HepG2 (cell line): Measurements from ENCODE around the gene CFAP97. TPM values are rescaled to one million over a fixed set of nuclear protein-coding genes. Genes with fewer than 3 reads are reported as not detected.
A peak's percentile ranks its signal among the peaks of the same experiment; 100 is the strongest.

ENCODE experiments used
- ATF1 ChIP-seq: IDR thresholded peaks from 2 replicates; pipeline ENCODE4 v1.6.1; 2016; ENCODE audit warnings: mild to moderate bottlenecking, control low read depth
- DNMT1 ChIP-seq: sonication (generic); formaldehyde crosslinking; IDR thresholded peaks from 2 replicates; pipeline ENCODE4 v1.5.1; 2020; ENCODE audit warnings: mild to moderate bottlenecking, missing genetic modification reagents
- FOXK2 ChIP-seq: fragments of 450-650 bp; IDR thresholded peaks from 2 replicates; pipeline ENCODE4 v1.6.1; 2016
- GABPA ChIP-seq, 2 experiments: IDR thresholded peaks; 2 replicates each; pipeline ENCODE4 v1.6.1; 2011 to 2016; ENCODE audit warnings: low read depth in 2 of 2, low read length in 1 of 2, missing biosample characterization in 1 of 2, missing genetic modification characterization in 1 of 2
- IRX3 ChIP-seq: sonication (generic); formaldehyde crosslinking; IDR thresholded peaks from 2 replicates; pipeline ENCODE4 v1.8.1; 2023; ENCODE audit warnings: mild to moderate bottlenecking, low read depth, missing genetic modification reagents, borderline replicate concordance
- KLF16 ChIP-seq, 2 experiments: sonication (generic) in 1 of 2; formaldehyde crosslinking in 1 of 2; IDR thresholded peaks; 2 replicates each; pipeline versions ENCODE4 v1.6.1 to v1.8.0; 2016 to 2023; ENCODE audit warnings: missing genetic modification reagents in 2 of 2, missing compliant biosample characterization in 1 of 2
- KLF9 ChIP-seq: IDR thresholded peaks from 2 replicates; pipeline ENCODE4 v1.6.1; 2016; ENCODE audit warnings: low read depth
- NBN ChIP-seq: fragments of 450-650 bp; conservative IDR thresholded peaks from 2 replicates; pipeline ENCODE4 v1.6.1; 2017
- NFE2 ChIP-seq: sonication (generic); formaldehyde crosslinking; IDR thresholded peaks from 2 replicates; pipeline ENCODE4 v1.4.0; 2020; ENCODE audit warnings: missing genetic modification reagents
- RBM39 ChIP-seq: fragments of 200-400 bp; formaldehyde crosslinking; IDR thresholded peaks from one replicate; pipeline ENCODE4 v1.6.1; 2018; ENCODE audit warnings: antibody characterized with exemption, mild to moderate bottlenecking, low read depth, low read length; ENCODE audit not compliant: poor library complexity, severe bottlenecking
- SP5 ChIP-seq: IDR thresholded peaks from 2 replicates; pipeline ENCODE4 v1.6.1; 2016; ENCODE audit warnings: low read depth, borderline replicate concordance
- ZNF382 ChIP-seq: sonication (generic); formaldehyde crosslinking; IDR thresholded peaks from 2 replicates; pipeline ENCODE4 v1.5.0; 2020; ENCODE audit warnings: missing genetic modification reagents, mild to moderate bottlenecking, borderline replicate concordance
- ZNF557 ChIP-seq: sonication (generic); formaldehyde crosslinking; IDR thresholded peaks from 2 replicates; pipeline ENCODE4 v1.4.0; 2020; ENCODE audit warnings: missing genetic modification reagents
- ZNF7 ChIP-seq: IDR thresholded peaks from 2 replicates; pipeline ENCODE4 v1.6.1; 2016; ENCODE audit warnings: missing biosample characterization, missing genetic modification reagents
- polyA plus RNA-seq, 8 experiments: library from polyadenylated mRNA; depleted of rRNA in 3 of 8; stranded (reverse) in 7 of 8; unstranded in 1 of 8; fragments of >200 nt; fragmentation: Illumina TruSeq in 4 of 8; extraction: Trizol in 4 of 8; gene quantifications; 2 replicates each; pipeline versions ENCODE4 v1.2.1 to v1.2.3, GENCODE V29; 2011 to 2016; ENCODE audit warnings: low read depth in 4 of 8, missing spikeins in 1 of 8, mixed read lengths in 1 of 8; ENCODE audit not compliant: insufficient read depth in 1 of 8
- total RNA-seq, 5 experiments: library from RNA; depleted of rRNA; stranded (reverse); fragments of >200 nt; fragmentation: Illumina TruSeq; extraction: Trizol; gene quantifications; 2 replicates each; pipeline ENCODE4 v1.2.3, GENCODE V29; 2016; ENCODE audit warnings: low read depth in 1 of 5
- TF ChIP-seq, protein P1 (sequence below): IDR thresholded peaks from 2 replicates; pipeline ENCODE4 v1.6.1; 2012; ENCODE audit warnings: low read depth, low read length, improper control_type of control experiment
- TF ChIP-seq, protein P2 (sequence below): sonication (generic); formaldehyde crosslinking; IDR thresholded peaks from 2 replicates; pipeline ENCODE4 v1.4.0; 2020; ENCODE audit warnings: low read depth, missing genetic modification reagents
- TF ChIP-seq, protein P3 (sequence below): sonication (generic); formaldehyde crosslinking; IDR thresholded peaks from 2 replicates; pipeline ENCODE4 v1.5.1; 2020; ENCODE audit warnings: missing genetic modification reagents, mild to moderate bottlenecking, borderline replicate concordance
- TF ChIP-seq, protein P4 (sequence below): sonication (generic); formaldehyde crosslinking; IDR thresholded peaks from 2 replicates; pipeline ENCODE4 v1.4.0; 2020; ENCODE audit warnings: mild to moderate bottlenecking, missing genetic modification reagents
- TF ChIP-seq, protein P5 (sequence below): sonication (generic); formaldehyde crosslinking; IDR thresholded peaks from 2 replicates; pipeline ENCODE4 v1.4.0; 2020; ENCODE audit warnings: missing genetic modification reagents

The CFAP97 gene
- total and polyA plus RNA-seq, 2 of the 13 experiments (the other 11 are each of a cell fraction or from before 2014, with no cell fraction given), result 32.1 to 44.4 TPM

DNA sequence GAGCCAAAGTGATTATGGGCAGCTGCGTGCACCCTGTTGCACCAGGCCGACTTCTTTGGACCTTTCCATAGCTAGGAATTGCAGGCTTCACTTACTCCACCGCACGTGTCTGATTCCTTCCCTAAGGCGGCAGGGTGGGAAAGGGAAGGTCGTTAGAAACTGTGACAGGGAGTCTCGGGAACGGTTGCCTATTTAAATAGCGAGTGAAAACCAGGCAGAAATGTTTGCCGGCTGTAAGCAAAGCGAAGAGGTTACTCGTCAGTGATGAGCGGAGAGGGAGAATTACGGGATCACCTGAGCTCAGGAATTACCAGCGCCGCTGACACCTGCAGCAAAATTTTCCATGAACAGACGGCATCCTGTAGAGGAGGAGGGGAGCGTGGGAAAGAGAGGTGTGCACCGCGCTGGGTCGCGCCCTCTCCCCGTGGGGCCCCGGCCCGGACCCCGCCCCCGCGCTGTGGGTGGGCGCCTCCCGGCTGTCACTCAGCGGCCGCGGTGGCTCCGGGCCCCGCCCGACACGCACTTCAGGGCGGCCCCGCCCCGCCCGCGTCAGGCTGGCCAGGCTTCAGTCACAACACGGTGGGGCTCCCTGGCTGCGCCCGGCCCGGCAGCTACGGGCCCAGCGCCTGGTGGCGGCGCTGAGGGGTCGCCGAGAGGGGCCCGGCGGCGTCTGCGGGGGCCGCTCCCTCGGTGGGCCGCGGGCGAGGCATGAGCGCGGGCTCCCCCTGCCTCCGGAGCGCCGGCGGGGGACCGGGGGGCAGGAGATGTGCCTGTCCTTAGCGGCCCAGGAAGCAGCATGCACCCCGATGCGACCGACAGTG, 5.4 kb upstream of the CFAP97 start, which contains the start of gene SNX25 (continued):
- TF ChIP-seq, protein P1, sequence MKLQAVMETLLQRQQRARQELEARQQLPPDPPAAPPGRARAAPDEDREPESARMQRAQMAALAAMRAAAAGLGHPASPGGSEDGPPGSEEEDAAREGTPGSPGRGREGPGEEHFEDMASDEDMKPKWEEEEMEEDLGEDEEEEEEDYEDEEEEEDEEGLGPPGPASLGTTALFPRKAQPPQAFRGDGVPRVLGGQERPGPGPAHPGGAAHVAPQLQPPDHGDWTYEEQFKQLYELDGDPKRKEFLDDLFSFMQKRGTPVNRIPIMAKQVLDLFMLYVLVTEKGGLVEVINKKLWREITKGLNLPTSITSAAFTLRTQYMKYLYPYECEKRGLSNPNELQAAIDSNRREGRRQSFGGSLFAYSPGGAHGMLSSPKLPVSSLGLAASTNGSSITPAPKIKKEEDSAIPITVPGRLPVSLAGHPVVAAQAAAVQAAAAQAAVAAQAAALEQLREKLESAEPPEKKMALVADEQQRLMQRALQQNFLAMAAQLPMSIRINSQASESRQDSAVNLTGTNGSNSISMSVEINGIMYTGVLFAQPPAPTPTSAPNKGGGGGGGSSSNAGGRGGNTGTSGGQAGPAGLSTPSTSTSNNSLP, result no peak
- TF ChIP-seq, protein P2, sequence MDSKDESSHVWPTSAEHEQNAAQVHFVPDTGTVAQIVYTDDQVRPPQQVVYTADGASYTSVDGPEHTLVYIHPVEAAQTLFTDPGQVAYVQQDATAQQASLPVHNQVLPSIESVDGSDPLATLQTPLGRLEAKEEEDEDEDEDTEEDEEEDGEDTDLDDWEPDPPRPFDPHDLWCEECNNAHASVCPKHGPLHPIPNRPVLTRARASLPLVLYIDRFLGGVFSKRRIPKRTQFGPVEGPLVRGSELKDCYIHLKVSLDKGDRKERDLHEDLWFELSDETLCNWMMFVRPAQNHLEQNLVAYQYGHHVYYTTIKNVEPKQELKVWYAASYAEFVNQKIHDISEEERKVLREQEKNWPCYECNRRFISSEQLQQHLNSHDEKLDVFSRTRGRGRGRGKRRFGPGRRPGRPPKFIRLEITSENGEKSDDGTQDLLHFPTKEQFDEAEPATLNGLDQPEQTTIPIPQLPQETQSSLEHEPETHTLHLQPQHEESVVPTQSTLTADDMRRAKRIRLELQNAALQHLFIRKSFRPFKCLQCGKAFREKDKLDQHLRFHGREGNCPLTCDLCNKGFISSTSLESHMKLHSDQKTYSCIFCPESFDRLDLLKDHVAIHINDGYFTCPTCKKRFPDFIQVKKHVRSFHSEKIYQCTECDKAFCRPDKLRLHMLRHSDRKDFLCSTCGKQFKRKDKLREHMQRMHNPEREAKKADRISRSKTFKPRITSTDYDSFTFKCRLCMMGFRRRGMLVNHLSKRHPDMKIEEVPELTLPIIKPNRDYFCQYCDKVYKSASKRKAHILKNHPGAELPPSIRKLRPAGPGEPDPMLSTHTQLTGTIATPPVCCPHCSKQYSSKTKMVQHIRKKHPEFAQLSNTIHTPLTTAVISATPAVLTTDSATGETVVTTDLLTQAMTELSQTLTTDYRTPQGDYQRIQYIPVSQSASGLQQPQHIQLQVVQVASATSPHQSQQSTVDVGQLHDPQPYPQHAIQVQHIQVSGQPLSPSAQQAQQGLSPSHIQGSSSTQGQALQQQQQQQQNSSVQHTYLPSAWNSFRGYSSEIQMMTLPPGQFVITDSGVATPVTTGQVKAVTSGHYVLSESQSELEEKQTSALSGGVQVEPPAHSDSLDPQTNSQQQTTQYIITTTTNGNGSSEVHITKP (CRISPR knock-in tag), result no peak; the same call in 1 of the 2 replicates
- TF ChIP-seq, protein P3, sequence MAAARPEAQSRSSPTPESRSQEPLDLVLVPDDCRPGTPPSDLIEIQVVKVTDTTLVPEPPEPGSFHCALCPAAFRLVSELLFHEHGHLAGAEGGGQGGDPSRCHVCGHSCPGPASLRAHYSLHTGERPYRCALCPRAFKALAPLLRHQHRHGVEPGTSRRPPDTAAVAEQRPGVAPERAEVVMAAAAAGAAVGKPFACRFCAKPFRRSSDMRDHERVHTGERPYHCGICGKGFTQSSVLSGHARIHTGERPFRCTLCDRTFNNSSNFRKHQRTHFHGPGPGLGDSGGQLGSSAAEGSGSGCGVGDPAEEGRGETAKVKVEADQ, result no peak
- TF ChIP-seq NBN, result no peak
- TF ChIP-seq ZNF7, result no peak
- peak; percentile 88 for TF ChIP-seq SP5 (CRISPR knock-in tag)
- TF ChIP-seq ZNF382 (CRISPR knock-in tag), result no peak
- no peak for TF ChIP-seq ZNF557 (CRISPR knock-in tag)
- TF ChIP-seq KLF16 (CRISPR knock-in tag; IDR thresholded peaks at IDR 0.05), result peak in 1 of 2 experiments; percentile 69; a peak in 1 of 4 replicates
- peak; percentile 68; the same call in 1 of the 2 replicates for TF ChIP-seq IRX3 (CRISPR knock-in tag)
- TF ChIP-seq KLF9 (CRISPR knock-in tag), result no peak
- no peak for TF ChIP-seq FOXK2
- no peak for TF ChIP-seq DNMT1 (CRISPR knock-in tag)
- no peak for TF ChIP-seq NFE2
- TF ChIP-seq GABPA (IDR thresholded peaks at IDR 0.05; ENCODE audit: low read depth, low read length), result no peak
- no peak for TF ChIP-seq GABPA (CRISPR knock-in tag; IDR thresholded peaks at IDR 0.05; ENCODE audit: low read depth)
- TF ChIP-seq RBM39, result no peak
- TF ChIP-seq, protein P4, sequence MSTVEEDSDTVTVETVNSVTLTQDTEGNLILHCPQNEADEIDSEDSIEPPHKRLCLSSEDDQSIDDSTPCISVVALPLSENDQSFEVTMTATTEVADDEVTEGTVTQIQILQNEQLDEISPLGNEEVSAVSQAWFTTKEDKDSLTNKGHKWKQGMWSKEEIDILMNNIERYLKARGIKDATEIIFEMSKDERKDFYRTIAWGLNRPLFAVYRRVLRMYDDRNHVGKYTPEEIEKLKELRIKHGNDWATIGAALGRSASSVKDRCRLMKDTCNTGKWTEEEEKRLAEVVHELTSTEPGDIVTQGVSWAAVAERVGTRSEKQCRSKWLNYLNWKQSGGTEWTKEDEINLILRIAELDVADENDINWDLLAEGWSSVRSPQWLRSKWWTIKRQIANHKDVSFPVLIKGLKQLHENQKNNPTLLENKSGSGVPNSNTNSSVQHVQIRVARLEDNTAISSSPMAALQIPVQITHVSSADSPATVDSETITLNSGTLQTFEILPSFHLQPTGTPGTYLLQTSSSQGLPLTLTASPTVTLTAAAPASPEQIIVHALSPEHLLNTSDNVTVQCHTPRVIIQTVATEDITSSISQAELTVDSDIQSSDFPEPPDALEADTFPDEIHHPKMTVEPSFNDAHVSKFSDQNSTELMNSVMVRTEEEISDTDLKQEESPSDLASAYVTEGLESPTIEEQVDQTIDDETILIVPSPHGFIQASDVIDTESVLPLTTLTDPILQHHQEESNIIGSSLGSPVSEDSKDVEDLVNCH (CRISPR knock-in tag), result no peak
- TF ChIP-seq, protein P5, sequence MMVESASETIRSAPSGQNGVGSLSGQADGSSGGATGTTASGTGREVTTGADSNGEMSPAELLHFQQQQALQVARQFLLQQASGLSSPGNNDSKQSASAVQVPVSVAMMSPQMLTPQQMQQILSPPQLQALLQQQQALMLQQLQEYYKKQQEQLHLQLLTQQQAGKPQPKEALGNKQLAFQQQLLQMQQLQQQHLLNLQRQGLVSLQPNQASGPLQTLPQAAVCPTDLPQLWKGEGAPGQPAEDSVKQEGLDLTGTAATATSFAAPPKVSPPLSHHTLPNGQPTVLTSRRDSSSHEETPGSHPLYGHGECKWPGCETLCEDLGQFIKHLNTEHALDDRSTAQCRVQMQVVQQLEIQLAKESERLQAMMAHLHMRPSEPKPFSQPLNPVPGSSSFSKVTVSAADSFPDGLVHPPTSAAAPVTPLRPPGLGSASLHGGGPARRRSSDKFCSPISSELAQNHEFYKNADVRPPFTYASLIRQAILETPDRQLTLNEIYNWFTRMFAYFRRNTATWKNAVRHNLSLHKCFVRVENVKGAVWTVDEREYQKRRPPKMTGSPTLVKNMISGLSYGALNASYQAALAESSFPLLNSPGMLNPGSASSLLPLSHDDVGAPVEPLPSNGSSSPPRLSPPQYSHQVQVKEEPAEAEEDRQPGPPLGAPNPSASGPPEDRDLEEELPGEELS (CRISPR knock-in tag), result peak; percentile 69
- no peak for TF ChIP-seq ATF1 (CRISPR knock-in tag)
